Breast epithelium (tissue), 3 donors: ENCODE data around the gene ASTN2.

Experiments used
- CTCF ChIP-seq, 3 donors: fragments of 450-650 bp; IDR thresholded peaks; one replicate each; pipeline ENCODE4 v1.5.1; 2016 to 2017; ENCODE audit warnings: antibody characterized with exemption in 3 of 3, mild to moderate bottlenecking in 3 of 3, moderate library complexity in 3 of 3
- POLR2A ChIP-seq: fragments of 450-650 bp; IDR thresholded peaks from one replicate; pipeline ENCODE4 v1.6.1; 2016; ENCODE audit warnings: antibody characterized with exemption, mild to moderate bottlenecking, moderate library complexity
- POLR2AphosphoS5 ChIP-seq, 3 donors: sonication (generic); formaldehyde crosslinking; IDR thresholded peaks; one replicate each; pipeline ENCODE4 v1.6.1; 2017; ENCODE audit warnings: antibody characterized with exemption in 3 of 3

DNA sequence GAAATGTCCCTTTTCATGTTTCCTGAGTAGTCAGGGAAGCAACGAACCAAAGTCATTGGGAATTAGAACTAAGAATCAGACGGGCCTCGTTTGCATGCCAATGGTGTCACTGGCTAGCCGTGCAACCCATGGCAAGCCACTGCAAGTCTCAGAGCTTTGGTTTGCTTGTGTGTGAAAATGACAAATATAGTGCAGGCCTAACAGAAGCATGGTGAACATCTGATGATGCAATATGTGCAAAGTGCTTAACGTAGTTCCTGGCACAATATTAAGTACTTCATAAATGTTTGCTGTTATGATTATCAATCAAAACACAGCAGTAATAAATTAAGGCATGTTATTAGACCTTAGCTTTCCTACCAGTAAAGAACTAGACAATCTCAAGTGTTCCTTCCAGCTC, 845.7 kb downstream of the ASTN2 start:
- TF ChIP-seq CTCF (IDR thresholded peaks at IDR 0.05) (no peak), POLR2A (no peak), POLR2AphosphoS5 (IDR thresholded peaks at IDR 0.05) (no peak)
